ENCODE data around the gene RAD23A. TPM values are rescaled to one million over a fixed set of nuclear protein-coding genes. Genes with fewer than 3 reads are reported as not detected.

Gene RAD23A
- total and polyA plus RNA-seq, 9 of the 15 experiments (the other 6 are each of a cell fraction or from before 2014, with no cell fraction given) = 9.5 to 181 (median 101) TPM

- TF ChIP-seq THRAP3 (IDR thresholded peaks at IDR 0.05; ENCODE audit: borderline replicate concordance) (no peak), SP2 (IDR thresholded peaks at IDR 0.05; ENCODE audit: extremely low read depth, low read depth, low read length, poor library complexity, severe bottlenecking) (no peak), ID3 (CRISPR knock-in tag; IDR thresholded peaks at IDR 0.05) (no peak), ID3 (tag; IDR thresholded peaks at IDR 0.05) (peak; percentile 66; the same call in 1 of the 2 replicates), TFAM (CRISPR knock-in tag; conservative IDR thresholded peaks at IDR 0.05) (no peak), E2F5 (CRISPR knock-in tag; IDR thresholded peaks at IDR 0.05) (0 out of 2 replicates have a peak, but pooled peaks have one; percentile 54), CEBPG (CRISPR knock-in tag; IDR thresholded peaks at IDR 0.05) (peak; percentile 29; the same call in 1 of the 2 replicates), CEBPG (tag; conservative IDR thresholded peaks at IDR 0.05 in 1 of 2, IDR thresholded peaks at IDR 0.05 in 1 of 2) (no peak), SIN3A (IDR thresholded peaks at IDR 0.05; ENCODE audit: borderline replicate concordance in 2 of 2, control insufficient read depth in 1 of 2, low read depth in 2 of 2, low read length in 2 of 2) (peak in 1 of 2 experiments; percentile 47; a peak in 1 of 4 replicates), PHTF2 (CRISPR knock-in tag; IDR thresholded peaks at IDR 0.05) (no peak), POLR2H (tag; IDR thresholded peaks at IDR 0.05; ENCODE audit: low read depth) (peak; percentile 67), ZKSCAN8 (CRISPR knock-in tag; IDR thresholded peaks at IDR 0.05) (no peak), HNRNPK (IDR thresholded peaks at IDR 0.05; ENCODE audit: low read depth, low read length, poor library complexity, severe bottlenecking) (no peak), ETS2 (tag; IDR thresholded peaks at IDR 0.05; ENCODE audit: borderline replicate concordance, poor library complexity, severe bottlenecking) (no peak), NFYB (IDR thresholded peaks at IDR 0.05; ENCODE audit: extremely low read depth, insufficient read length) (no peak), ZNF121 (CRISPR knock-in tag; conservative IDR thresholded peaks at IDR 0.05) (no peak), ZNF589 (CRISPR knock-in tag; IDR thresholded peaks at IDR 0.05; ENCODE audit: low read depth) (no peak), E2F6 (IDR thresholded peaks at IDR 0.05; ENCODE audit: borderline replicate concordance in 1 of 2, extremely low read depth in 1 of 2, insufficient read depth in 1 of 2, insufficient read length in 1 of 2, low read depth in 1 of 2, low read length in 1 of 2, poor library complexity in 1 of 2, severe bottlenecking in 1 of 2) (no peak), BCOR (IDR thresholded peaks at IDR 0.05) (0 out of 2 replicates have a peak, but pooled peaks have one; percentile 31), NR1H2 (CRISPR knock-in tag; IDR thresholded peaks at IDR 0.05) (peak; percentile 87), TRIM24 (IDR thresholded peaks at IDR 0.05) (peak in 1 of 2 experiments; percentile 64; a peak in 2 of 4 replicates), KLF1 (tag; IDR thresholded peaks at IDR 0.05) (no peak), FOXK1 (CRISPR knock-in tag; IDR thresholded peaks at IDR 0.05; ENCODE audit: borderline replicate concordance) (0 out of 2 replicates have a peak, but pooled peaks have one; percentile 75), SAP30 (IDR thresholded peaks at IDR 0.05; ENCODE audit: borderline replicate concordance, insufficient read depth, low read depth, low read length, poor library complexity, severe bottlenecking) (peak; percentile 84)
Measured at GRCh38 chr19:12938779-12939601, 6.7 kb upstream of the RAD23A start (continued).

Data from K562 (cell line).